Astrocyte of the cerebellum (primary cell): Measurements from ENCODE around the gene BRD4.

Source experiments
- DNase-seq: peaks from one replicate; pipeline ENCODE4 v3.0.0-alpha.2; 2011; ENCODE audit warnings: low read depth
- H3K4me3 ChIP-seq: 2 replicates; pipeline ENCODE4 v1.5.1; 2011; ENCODE audit warnings: mild to moderate bottlenecking, low read depth, low read length, moderate library complexity
- CTCF ChIP-seq: IDR thresholded peaks from 2 replicates; pipeline ENCODE4 v1.5.1; 2012; ENCODE audit warnings: low read length, low read depth, moderate library complexity, mild to moderate bottlenecking; ENCODE audit errors: missing control alignments
- in situ Hi-C: cut with HindIII; loops from 2 replicates; pipeline ENCODE4 v1.10.0; 2017; ENCODE audit warnings: low sequenced_read_pairs

Gene BRD4

DNA sequence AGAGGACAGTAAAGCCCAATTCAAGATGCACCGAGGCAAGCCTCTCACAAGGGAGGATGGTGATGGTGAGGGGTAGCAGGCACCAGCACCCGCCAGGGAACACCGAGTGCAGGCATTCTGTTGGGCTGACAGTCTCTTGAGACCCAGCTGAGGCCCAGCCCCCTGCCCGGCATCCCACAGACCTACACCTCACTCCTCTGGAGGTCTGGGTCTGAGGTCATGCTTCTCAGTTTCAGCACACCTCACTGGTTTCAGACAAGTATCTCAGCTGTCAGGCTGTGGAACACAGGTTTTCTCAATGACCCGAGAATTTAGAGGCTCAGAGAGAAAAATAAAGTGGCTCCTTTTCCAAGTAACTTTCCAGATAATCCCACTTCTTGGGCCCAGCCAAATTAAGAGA is 72.4 kb downstream of the BRD4 start:
- TF ChIP-seq CTCF = no peak
- DNase-seq = no peak
- in situ Hi-C loops = no loop called here
- H3K4me3 ChIP-seq = no peak overlapping the region

GRCh38 chr19:15257782-15258181 is 74.6 kb downstream of the BRD4 start:
- no peak for DNase-seq
- in situ Hi-C loops = no loop called here
- no peak for TF ChIP-seq CTCF
- H3K4me3 ChIP-seq = no peak overlapping the region

GRCh38 chr19:15256708-15257331 is 75.5 kb downstream of the BRD4 start:
- no peak for TF ChIP-seq CTCF

GRCh38 chr19:15255359-15255990 is 76.9 kb downstream of the BRD4 start:
- H3K4me3 ChIP-seq = no peak overlapping the region
- DNase-seq = no peak
- in situ Hi-C loops = no loop called here
- TF ChIP-seq CTCF = no peak

More at GRCh38 chr19:15256708-15257331, 75.5 kb downstream of the BRD4 start:
- in situ Hi-C loops = no loop called here
- no peak for DNase-seq
- no peak overlapping the region for H3K4me3 ChIP-seq

DNA sequence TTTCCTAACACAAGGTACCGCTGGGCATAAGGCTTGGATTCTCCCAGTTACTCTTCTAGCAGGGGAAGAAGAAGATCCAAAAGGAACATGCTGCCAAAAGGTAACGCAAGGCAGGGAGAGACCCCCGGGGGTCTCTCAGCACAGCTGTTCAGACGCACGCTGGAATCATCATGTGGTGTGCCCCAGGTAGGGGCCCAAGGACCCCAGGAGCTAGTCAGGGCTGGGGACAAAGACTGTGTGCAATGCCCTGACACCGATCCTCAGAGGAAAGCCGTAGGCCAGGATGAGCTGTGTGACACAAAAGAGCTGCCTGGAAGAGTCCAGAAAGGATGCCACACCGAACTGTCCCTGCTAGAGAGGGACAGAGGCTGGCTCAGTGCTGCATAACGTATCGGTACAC is 77.8 kb downstream of the BRD4 start:
- no peak overlapping the region for H3K4me3 ChIP-seq
- TF ChIP-seq CTCF = no peak
- in situ Hi-C loops = no loop called here
- no peak for DNase-seq

GRCh38 chr19:15253513-15253912 is 78.8 kb downstream of the BRD4 start:
- no peak overlapping the region for H3K4me3 ChIP-seq
- DNase-seq = no peak
- in situ Hi-C loops = no loop called here
- TF ChIP-seq CTCF = no peak
